SKM-1 (cell line): ENCODE results near the gene SF3A2.
"Not testable (repeated sequence)": the region's sequence is repeated elsewhere in the genome, so short reads cannot be mapped to it uniquely, and the experiment has no call there.

Experiments
- DNase-seq: peaks from one replicate; lab custom pipeline; 2025; ENCODE audit not compliant: unreplicated experiment; lab: John Stamatoyannopoulos, UW

Gene SF3A2, protein sequence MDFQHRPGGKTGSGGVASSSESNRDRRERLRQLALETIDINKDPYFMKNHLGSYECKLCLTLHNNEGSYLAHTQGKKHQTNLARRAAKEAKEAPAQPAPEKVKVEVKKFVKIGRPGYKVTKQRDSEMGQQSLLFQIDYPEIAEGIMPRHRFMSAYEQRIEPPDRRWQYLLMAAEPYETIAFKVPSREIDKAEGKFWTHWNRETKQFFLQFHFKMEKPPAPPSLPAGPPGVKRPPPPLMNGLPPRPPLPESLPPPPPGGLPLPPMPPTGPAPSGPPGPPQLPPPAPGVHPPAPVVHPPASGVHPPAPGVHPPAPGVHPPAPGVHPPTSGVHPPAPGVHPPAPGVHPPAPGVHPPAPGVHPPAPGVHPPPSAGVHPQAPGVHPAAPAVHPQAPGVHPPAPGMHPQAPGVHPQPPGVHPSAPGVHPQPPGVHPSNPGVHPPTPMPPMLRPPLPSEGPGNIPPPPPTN

DNA sequence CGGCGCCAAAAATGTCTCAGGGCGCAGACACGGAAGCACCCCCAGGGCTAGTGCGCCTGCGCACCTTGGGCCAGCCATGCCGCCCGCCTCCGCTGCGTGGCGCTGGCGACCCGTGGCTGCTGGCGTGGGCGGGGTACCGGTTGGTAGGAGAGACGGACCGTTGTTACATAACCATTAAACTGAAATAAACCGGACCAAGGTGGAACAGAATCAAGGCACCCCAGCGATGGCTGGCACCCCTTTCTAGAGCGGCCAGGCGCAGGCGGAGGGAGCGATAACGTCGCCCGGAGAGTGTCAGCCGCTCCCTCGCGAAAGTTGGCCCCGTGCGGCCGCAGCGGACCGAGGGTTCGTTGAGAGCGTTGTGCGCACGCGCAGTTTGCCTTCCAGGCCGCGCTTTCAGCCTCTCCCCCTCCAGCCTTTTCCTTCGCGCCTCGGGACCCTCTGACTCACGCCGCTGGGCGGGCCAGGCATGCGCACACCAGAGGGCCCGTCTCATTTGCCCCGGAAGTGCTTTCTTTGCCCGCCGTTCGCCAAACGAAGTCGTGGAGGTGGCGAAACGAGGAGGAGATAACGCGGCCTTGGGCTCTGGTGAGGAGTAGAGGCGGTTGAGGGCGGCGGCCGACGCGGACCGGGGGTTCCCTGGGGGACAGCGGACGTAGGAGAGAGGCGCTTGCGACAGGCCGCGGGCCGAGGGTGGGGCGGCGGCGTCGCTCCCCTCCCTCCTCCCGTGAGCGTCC, at the start of gene SF3A2, which contains the start of gene PLEKHJ1:
TSS of gene SF3A2 (plus strand) at position 511 of the 737 bp plus-strand sequence. CDS start 6,595 bp downstream, outside the sequence.
TSS of gene PLEKHJ1 (minus strand) at position 16 of the 737 bp plus-strand sequence. CDS start 81 bp downstream, outside the sequence.
- peak; percentile 94 for DNase-seq

DNA sequence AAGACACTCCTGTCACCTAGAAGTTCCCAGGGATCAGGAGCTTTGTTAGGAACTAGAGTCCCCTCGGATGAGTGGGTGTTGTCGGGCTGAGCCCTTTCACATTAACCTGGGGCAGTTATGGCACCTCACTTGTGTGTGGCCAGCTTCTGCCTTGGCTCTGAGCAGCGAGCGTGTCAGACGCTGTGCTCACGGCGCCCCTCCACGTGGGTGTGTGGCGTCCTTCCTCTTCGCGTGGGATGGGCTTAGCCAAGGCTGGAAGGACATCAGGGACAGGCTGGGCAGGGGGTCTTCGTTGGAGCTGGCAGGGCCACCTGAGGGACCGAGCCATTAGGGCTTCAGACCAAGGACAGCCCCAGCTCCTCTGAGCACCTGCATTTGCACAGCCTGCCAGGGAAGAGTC, 49.5 kb upstream of the SF3A2 start:
- DNase-seq = no peak

DNA sequence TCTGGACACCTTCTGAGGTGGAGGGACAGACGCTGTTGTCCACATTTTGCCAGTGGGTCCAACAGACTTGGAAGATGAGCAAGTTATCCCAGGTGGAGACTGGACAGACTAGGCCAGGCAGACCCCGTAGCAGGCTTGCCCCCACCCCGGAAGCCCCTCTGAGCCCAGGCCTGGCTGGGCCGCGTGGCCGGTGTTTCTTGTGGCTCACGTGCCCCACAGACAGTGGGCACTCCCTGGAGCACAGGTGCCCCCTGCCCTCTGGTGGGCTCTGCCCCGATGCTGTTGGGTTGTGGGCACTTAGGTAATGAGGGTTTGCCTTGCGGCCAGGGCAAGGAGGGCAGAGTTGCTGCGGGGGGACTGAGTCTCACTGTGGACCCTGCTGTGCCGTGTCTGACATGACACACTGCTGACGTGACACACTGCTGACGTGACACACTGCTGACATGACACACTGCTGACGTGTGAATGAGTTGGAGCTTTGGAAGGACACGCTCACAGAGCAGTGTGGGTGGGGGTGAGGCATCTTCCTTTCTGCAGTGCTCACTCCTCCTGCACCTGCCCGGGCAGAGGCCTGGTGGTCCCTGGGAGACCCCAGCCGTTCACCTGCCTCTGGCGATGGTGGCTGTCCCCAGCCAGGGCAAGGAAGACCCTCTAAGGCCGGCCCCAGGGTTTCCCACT, 47.8 kb upstream of the SF3A2 start:
- DNase-seq = no peak

DNA sequence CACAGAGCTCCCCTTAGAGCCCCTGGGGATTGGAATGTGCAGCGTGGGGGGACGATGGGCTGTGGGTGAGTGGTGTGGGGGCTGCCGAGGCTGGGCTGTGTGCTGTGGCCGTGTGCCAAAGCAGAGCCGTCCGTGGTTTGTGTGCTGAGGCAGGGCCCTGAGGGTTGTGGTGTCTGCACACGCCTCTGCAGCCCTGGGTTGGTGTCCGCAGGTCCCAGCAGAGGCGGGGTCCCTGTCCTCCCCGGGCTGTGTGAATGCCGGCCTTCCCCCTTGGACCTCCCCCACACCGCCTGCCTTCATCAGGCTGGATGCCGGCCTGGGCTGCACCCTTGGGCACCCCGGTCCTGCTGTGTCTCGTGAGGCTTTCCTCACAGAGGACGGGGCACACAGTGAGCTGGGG, 46.7 kb upstream of the SF3A2 start:
- DNase-seq = no peak

DNA sequence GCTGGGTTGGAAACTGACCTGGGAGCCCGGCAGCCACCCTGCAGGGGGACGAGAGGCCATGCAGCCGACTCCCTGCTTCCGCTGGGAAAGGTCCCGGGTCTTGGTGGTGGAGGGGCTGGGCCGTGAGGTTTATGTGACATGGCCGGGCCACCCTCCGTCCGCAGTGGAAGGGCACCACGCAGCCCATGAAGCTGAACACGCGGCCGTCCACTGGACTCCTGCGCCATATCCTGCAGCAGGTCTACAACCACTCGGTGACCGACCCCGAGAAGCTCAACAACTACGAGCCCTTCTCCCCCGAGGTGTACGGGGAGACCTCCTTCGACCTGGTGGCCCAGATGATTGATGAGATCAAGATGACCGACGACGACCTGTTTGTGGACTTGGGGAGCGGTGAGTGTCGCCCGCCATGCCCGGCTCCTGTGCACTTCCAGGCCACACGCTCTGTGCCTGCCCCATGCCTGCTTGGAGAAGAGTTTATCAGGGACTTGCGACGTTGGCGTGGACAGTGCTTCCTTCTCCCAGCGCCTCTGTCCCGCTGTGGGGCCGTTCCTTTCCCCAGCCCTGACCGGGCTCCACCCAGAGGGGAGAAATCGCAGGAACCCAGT, 45.7 kb upstream of the SF3A2 start:
- no peak for DNase-seq

DNA sequence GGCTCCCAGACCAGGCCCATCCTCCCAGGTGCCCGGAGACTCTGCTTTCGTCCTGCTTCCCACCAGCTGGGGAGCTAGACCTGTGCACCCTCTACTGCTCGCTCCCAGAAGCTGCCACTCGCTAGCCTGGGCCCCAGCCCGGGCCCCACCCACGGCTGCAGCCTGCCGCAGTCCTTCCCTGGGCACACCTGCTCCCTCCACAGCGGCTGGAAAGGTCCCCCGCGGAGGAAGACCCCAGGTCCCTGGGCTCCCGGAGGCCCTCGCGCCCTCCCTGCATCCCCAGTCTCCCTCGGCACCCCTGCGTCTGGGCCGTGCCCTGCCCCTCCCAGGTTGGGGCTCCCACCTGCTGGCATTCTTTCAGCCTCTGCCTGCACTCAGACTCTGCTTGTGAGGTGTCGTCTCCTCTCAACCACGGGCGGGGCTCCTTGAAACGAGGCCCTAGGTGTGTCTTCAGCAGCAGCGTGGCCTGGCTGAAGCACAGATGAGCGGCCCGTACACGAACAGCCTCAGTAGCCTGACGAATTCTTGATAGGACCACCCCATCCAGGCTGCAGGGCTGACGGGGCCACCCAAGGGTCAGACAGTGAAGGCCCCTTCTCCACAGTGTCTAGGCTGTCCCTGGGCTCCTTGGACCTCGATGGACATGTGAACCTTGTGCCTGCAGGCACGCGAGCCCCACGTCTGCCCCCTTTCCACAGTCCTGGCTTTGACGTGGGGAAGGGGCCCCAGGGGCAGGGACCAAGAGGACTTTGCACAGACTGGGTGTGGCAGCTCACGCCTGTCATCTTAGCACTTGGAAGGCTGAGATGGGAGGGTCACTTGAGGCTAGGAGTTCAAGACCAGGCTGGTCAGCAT, 44.9 kb upstream of the SF3A2 start:
- no peak for DNase-seq

DNA sequence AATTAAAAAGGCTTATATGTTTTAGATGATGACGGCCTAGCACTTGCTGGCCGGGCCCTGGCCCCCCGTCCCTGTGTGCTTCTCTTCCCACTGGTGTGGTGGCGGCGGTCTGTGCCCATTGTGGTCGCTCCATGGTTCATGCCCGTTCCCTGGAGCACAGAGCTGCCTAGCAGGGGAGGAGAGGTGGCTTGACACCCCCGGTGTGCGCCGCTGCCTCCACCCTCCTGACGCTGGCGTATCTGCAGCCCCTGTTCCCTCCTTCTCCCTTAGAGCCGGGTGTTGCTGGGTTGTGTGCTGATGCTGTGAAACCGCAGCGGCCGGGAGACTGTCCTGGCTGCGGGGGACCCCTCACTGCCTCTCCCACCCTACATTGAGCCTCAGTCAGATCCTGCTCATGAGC, 43.8 kb upstream of the SF3A2 start:
- DNase-seq = no peak

DNA sequence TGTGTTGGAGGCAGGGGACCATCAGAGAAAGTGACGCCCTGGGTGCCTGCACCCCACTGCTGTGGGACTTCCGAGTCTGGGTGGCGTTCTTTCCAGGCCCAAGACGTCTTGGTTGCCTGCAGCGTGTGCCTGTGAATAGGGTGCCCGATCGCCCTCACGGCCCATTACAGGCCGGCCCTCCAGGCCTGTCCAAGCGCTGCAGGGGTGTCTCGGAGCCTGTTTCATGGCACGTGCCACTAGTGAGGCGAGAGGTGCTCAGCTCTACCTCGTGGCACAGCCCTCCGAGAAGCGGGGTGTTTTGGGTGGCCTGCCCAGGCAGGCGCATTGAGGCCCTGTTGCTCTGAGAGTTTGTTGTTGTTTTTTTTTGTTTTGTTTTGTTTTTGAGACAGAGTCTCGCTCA, 42.8 kb upstream of the SF3A2 start:
- no peak for DNase-seq

DNA sequence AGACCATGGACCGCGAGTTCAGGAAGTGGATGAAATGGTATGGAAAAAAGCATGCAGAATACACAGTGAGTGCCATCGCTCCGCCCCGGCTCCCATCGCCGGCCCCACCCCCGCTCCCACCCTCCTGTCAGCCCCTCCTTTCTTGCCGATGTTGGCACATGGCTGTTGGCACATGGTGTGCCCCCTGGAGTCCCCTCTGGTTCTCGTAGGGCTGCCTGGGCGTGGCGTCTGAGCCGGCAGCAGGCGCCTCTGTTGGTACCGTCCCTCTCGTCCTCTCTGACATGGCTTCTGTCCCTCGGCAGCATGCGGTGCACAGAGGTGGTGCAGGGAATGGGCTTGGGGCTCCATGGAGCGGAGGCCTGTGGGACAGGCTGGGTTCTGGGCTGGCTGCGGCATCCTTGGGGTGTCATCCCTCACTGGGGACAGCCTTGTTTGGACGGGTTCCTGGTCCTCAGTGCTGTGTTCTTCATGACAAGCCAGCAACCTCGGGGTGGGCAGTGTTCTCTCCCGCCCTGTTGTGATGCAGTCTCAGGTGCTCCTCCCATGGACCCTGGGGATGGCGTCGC, 42.0 kb upstream of the SF3A2 start:
- DNase-seq = no peak

DNA sequence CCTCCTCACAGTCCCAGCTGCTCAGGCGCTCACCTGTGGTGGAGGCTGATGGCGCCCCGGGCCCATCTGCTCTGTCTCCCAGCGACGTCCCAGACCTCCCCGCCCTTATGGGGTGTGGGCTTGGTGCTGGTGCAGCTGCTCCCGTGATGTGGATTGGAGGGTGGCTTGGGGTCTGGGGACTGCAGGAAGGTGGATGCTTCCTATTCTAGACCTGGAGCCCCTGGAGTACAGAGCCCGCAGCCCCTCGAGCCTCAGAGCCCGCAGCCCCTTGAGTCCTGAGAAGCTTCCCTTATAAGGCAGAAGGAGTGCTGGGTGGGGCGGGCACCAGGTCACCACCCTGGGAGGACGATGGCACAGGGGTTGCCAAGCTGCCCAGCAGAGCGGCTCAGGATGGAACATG, 41.3 kb upstream of the SF3A2 start:
- DNase-seq = no peak

DNA sequence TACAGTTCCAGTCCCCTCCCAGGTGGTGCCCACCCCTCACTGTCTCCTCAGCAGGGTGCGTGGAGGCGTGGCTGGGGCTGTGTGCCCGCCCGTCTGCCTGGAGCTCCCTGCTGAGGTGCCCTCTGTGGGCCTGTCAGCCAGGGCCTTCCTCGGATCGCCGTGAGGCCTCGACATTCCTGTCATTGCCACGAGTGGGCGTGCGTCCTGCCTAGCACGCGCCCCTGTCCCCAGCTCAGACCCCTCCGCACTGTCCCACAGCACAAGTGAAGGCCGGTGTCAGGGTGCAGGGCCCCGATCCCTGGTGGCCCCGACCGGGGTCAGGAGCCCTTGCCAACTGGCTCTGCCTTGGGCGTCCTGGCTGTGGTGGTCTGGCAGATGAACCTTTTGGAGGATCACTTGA, 40.7 kb upstream of the SF3A2 start:
- DNase-seq = no peak

DNA sequence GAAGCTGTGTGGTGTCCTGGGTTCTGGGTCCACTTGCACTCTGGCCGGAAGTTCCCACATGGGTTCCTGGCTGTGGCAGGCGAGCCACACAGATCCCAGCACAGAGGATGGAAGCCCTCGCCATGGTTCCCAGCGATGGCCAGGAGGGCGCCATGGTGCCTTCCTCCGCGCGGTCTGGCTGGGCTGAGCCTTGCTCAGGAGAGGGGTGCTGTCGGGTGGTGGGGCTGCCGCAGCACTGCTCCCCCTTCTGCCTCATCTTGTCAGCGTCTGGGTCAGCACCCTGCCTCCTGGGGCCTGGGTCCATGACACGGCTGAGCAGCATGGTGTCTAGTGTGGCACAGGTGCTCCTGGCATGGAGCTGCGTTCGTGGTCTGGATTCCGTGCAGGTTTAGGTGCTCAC, 39.4 kb upstream of the SF3A2 start:
- DNase-seq = no peak

DNA sequence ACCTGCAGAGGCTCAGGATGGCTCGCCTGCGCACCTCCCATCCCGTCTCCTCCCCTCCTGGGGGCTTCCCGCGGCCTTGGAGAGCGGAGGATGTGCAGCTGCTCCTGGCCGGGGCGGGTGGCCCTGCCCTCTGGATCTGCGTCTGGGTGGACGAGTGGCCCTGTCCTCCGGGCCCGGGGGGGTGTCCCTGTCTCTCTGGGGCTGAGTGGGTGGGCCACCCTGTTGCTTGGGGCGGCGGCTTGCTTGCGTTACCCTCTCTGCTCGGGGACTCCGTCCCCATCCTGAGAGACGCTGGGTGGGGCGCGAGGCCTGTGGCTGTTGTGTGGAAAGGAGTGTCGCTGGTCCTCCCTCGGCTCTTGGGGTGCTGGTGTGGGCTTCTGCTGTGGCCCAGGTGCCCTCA, 38.3 kb upstream of the SF3A2 start:
- no peak for DNase-seq

DNA sequence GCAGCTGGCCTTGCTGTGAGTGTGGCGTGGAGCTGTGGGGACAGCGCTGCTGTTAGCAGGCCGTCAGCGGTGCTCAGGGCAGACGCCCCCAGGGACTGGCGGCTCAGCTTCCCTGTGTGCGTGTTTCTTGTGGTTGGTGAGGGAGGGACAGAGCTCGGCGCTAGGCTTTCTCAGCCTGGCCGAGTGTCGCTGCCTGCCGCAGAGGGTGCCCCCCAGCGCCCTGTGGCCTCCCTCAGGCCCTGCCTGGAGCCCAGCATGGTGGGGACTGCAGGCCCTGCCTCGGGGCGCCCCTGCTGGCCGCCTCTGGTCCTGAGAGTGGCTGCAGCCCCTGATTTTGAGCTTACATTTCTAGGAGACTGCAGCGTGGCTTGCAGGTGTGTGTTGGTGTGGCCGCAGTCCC, 37.4 kb upstream of the SF3A2 start:
- no peak for DNase-seq

DNA sequence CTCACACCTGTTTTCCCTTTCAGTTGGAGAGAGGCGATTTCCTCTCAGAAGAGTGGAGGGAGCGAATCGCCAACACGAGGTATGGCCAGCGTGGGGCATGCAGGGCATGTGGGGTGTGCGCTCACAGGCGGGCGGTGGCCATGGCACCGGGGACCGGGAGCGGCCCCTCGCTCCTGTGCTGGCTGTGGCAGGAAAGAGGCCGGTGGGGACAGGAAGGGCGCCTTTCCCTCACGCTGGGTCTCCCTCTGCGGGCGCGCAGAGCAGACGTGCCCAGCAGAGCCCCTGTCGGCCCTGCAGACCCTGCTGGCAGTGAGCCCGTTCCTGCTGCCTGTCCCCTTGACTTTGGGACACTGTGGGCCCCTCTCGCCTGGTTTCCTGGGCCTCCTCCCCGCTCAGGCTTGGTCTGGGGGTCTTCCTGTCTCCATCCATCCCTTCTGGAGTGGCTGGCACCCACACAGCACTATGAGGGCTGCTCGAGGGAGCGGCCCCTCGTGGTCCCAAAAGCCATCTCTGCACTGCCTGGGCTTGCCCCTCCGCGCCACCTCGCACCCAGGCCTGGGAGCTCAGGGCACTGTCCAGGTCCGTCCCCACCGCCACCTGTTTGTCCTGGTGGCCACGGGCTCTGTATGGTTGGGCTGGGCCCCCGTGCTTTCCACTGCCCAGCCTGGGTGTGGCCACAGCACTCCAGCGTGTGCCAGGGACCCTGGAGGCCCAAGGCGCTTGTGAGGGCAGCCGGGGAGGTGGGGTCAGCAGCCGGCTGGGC, 36.6 kb upstream of the SF3A2 start:
- DNase-seq = no peak

DNA sequence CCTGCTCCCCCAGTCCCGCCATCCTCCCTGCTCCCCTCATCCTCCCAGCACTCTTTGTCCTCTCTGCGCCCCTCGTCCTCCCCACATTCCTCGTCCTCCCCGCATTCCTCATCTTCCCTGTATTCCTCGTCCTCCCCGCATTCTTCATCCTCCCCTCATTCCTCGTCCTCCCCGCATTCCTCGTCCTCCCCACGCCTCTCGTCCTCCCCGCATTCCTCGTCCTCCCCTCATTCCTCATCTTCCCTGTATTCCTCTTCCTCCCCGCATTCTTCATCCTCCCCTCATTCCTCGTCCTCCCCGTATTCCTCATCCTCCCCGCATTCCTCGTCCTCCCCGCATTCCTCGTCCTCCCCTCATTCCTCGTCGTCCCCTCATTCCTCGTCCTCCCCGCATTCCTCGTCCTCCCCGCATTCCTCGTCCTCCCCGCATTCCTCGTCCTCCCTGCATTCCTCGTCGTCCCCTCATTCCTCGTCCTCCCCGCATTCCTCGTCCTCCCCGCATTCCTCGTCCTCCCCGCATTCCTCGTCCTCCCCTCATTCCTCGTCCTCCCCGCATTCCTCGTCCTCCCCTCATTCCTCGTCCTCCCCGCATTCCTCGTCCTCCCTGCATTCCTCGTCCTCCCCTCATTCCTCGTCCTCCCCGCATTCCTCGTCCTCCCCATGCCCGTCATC, 35.9 kb upstream of the SF3A2 start:
- DNase-seq = not testable (repeated sequence)

DNA sequence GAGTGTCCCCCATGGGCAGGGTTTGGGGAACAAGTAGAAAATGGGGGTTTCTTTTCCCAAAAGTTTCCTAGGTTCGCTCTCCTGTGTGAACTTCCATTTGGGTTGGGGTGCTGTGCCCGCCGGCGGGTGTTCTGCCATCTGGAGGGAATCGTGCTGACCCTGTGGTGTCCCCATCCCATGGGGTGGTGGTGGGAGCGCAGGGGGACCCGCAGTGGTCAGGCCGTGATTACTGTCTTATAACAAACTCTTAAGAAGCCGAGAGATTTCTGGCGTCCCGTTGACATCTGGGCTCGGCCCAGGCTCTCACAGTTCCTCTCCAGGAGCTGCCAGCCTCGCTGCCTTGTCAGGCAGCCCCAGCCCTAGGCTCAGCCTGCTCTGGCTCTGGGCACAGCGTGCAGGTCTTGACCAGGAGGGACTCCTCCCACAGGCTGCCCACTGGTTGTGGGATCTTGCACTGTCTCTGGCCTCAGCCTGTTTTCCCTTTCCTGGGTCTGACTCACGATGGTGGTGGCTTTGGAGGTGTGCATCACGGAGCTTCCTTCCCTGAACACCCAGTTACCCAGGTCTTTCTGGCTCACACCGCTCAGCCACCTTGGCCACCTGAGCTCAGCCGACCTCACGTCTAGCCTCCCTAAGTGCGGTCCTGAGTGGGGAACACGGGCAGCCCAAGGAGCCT, 35.0 kb upstream of the SF3A2 start:
- DNase-seq = no peak

DNA sequence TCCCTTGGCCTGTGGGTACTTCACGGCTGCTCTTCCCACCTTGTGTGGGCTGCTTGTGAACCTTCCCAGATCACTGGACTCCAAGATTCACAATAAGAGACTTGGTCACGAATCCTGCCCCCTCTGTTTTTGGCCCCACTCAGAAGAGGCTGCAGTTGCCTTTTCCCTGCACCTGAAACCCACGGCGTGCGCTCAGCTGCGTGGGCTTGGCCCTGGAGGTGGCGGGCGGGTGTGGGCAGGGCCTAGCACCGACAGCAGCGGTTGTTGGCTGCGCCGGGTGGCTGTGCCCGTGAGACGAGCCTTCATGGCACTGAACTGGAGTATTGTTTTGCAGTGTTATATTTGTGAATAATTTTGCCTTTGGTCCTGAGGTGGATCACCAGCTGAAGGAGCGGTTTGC, 34.3 kb upstream of the SF3A2 start:
- DNase-seq = no peak
